GM20000 (cell line): ENCODE measurements around the gene RBM34.
"Not testable (repeated sequence)": the region's sequence is repeated elsewhere in the genome, so short reads cannot be mapped to it uniquely, and the experiment has no call there.

ENCODE experiments used
- DNase-seq: peaks from one replicate; pipeline ENCODE4 v3.0.0; 2012; ENCODE audit warnings: low spot score
- CTCF ChIP-seq: IDR thresholded peaks from 2 replicates; pipeline ENCODE4 v1.5.1; 2012; ENCODE audit warnings: mild to moderate bottlenecking, control low read depth; ENCODE audit errors: extremely low read depth, missing control alignments

The RBM34 gene

GRCh38 chr1:235101558-235102258 is 59.3 kb downstream of the RBM34 start:
- TF ChIP-seq CTCF: no peak
- no peak for DNase-seq

- no peak for TF ChIP-seq CTCF
- DNase-seq: no peak
Observed at GRCh38 chr1:235100194-235100772, 60.8 kb downstream of the RBM34 start.

GRCh38 chr1:235098991-235099390 is 62.1 kb downstream of the RBM34 start:
- DNase-seq: no peak
- no peak for TF ChIP-seq CTCF

GRCh38 chr1:235098547-235098946 is 62.5 kb downstream of the RBM34 start:
- no peak for DNase-seq
- no peak for TF ChIP-seq CTCF

GRCh38 chr1:235097501-235097900 is 63.5 kb downstream of the RBM34 start:
- DNase-seq: not testable (repeated sequence)

- no peak for DNase-seq
- TF ChIP-seq CTCF: no peak
Observed at GRCh38 chr1:235095938-235096562, 65.0 kb downstream of the RBM34 start.

GRCh38 chr1:235093696-235094592 is 67.1 kb downstream of the RBM34 start:
- peak; percentile 82 for TF ChIP-seq CTCF
- DNase-seq: peak; percentile 77
